A673 (cell line): ENCODE results near the gene C21orf58. TPM values are rescaled to one million over a fixed set of nuclear protein-coding genes. Genes with fewer than 3 reads are reported as not detected.

ENCODE experiments used
- BruUV-seq: library from RNA; stranded (reverse); fragments of 400-500 nt; replicated peaks from 2 replicates; lab custom pipeline; 2021; lab: Mats Ljungman, UMichigan
- CTCF ChIA-PET: fragments of 300-600 bp; sonication (Branson Sonifier 250); formaldehyde crosslinking; loops from one replicate; lab custom pipeline; 2022; ENCODE audit warnings: antibody characterized with exemption; lab: Charles Lee
- POLR2A ChIA-PET: fragments of 300-600 bp; sonication (Branson Sonifier 250); formaldehyde crosslinking; loops from one replicate; lab custom pipeline; 2022; ENCODE audit warnings: antibody characterized with exemption; ENCODE audit not compliant: low non-redundant PET; lab: Charles Lee
- DNase-seq: peaks from one replicate; pipeline ENCODE4 v3.0.0-alpha.2; 2015; ENCODE audit warnings: low spot score
- H3K27ac ChIP-seq: fragments of 200-600 bp; sonication (generic); 2 replicates; pipeline ENCODE4 v1.5.1; 2016; ENCODE audit warnings: mixed run types, low read depth, mild to moderate bottlenecking, mixed read lengths, antibody characterized with exemption, low read length; ENCODE audit not compliant: poor library complexity, severe bottlenecking
- H3K27me3 ChIP-seq: fragments of 200-600 bp; sonication (generic); replicated peaks from 2 replicates; pipeline ENCODE4 v1.6.1; 2017; ENCODE audit warnings: mixed run types, low read depth, mild to moderate bottlenecking, mixed read lengths, antibody characterized with exemption, low read length; ENCODE audit not compliant: insufficient read depth, poor library complexity
- H3K36me3 ChIP-seq: fragments of 200-600 bp; sonication (generic); 2 replicates; pipeline ENCODE4 v1.6.1; 2016; ENCODE audit warnings: mixed run types, mild to moderate bottlenecking, mixed read lengths, antibody characterized with exemption, low read length; ENCODE audit not compliant: insufficient read depth, poor library complexity, severe bottlenecking
- H3K4me1 ChIP-seq: fragments of 200-600 bp; sonication (generic); 2 replicates; pipeline ENCODE4 v1.6.1; 2017; ENCODE audit warnings: mixed run types, mild to moderate bottlenecking, mixed read lengths, antibody characterized with exemption, low read length; ENCODE audit not compliant: insufficient read depth, poor library complexity, severe bottlenecking
- H3K4me3 ChIP-seq: fragments of 200-600 bp; sonication (generic); 2 replicates; pipeline ENCODE4 v1.5.1; 2016; ENCODE audit warnings: low read depth, mixed run types, mild to moderate bottlenecking, mixed read lengths, low read length; ENCODE audit not compliant: poor library complexity, severe bottlenecking
- H3K9me3 ChIP-seq: fragments of 200-600 bp; sonication (generic); 2 replicates; pipeline ENCODE4 v1.6.1; 2016; ENCODE audit warnings: mixed run types, low read depth, mild to moderate bottlenecking, mixed read lengths, antibody characterized with exemption, low read length; ENCODE audit not compliant: poor library complexity, severe bottlenecking
- EZH2 ChIP-seq: fragments of 200-600 bp; sonication (generic); IDR thresholded peaks from 2 replicates; pipeline ENCODE4 v1.6.1; 2017; ENCODE audit warnings: borderline replicate concordance, low read depth, mild to moderate bottlenecking, mixed read lengths, antibody characterized with exemption, low read length; ENCODE audit not compliant: poor library complexity, severe bottlenecking
- intact Hi-C: fragments of 100-400 bp; cut with micrococcal nuclease; formaldehyde crosslinking; loops from one replicate; pipeline ENCODE4 v1.10.0; 2022; ENCODE audit not compliant: unreplicated experiment
- total RNA-seq: library from RNA; stranded (reverse); gene quantifications from 2 replicates; pipeline ENCODE4 v1.2.3, GENCODE V29; 2021
- TF ChIP-seq, protein P1 (sequence below): fragments of 300-800, 200-600 bp; sonication (generic); conservative IDR thresholded peaks from 2 replicates; pipeline ENCODE4 v1.5.1; 2017; ENCODE audit warnings: low read depth, mild to moderate bottlenecking, antibody characterized with exemption, low read length, moderate library complexity, mixed read lengths

C21orf58 gene
- total RNA-seq, 1 experiment from 2014 or later: 41.2 TPM

DNA sequence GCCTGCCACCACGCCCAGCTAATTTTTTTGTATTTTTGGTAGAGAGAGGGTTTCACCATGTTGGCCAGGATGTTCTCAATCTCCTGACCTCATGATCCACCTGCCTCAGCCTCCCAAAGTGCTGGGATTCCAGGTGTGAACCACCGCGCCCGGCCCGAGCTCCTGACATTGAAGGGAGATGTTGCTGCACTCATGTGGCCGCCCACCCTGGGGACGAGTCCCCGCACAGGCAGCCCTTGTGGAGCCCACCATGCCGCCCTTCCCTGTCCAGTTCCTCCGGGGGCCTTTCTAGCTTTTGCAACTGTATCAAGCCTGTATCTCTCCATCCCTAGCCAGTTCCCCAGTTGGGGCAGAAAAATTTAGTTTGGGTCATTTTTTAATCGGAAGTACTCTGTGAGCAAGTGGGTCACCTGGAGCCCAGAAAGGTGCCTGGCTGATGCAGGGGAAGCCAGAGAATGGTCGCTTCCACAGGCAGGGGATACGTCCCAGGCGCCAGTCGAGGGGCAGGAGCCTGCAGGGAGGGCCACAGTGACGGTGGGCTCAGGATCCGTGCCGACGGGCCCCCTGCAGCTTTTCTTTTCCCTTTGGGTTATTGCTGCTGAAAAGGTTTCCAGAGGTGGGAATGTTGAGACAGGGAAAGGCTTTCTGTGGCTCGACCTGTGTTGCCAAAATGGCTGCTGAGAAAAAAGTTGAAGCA lies 20.7 kb upstream of the C21orf58 start:
- DNase-seq: no peak
- CTCF ChIA-PET: no interaction called here
- Histone ChIP-seq H3K4me1 (no peaks in the 10 kb centered on the region), H3K27ac (no peak overlapping the region), H3K4me3 (no peak overlapping the region), H3K27me3 (no peaks in the 10 kb centered on the region), H3K36me3 (peaks cover 42% of the 10 kb centered on the region), H3K9me3 (no peaks in the 10 kb centered on the region)
- intact Hi-C loops: no loop called here
- POLR2A ChIA-PET: no interaction called here
- no TSS peak for BruUV-seq
- TF ChIP-seq, protein P1, sequence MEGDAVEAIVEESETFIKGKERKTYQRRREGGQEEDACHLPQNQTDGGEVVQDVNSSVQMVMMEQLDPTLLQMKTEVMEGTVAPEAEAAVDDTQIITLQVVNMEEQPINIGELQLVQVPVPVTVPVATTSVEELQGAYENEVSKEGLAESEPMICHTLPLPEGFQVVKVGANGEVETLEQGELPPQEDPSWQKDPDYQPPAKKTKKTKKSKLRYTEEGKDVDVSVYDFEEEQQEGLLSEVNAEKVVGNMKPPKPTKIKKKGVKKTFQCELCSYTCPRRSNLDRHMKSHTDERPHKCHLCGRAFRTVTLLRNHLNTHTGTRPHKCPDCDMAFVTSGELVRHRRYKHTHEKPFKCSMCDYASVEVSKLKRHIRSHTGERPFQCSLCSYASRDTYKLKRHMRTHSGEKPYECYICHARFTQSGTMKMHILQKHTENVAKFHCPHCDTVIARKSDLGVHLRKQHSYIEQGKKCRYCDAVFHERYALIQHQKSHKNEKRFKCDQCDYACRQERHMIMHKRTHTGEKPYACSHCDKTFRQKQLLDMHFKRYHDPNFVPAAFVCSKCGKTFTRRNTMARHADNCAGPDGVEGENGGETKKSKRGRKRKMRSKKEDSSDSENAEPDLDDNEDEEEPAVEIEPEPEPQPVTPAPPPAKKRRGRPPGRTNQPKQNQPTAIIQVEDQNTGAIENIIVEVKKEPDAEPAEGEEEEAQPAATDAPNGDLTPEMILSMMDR: no peak
- TF ChIP-seq EZH2: no peak

DNA sequence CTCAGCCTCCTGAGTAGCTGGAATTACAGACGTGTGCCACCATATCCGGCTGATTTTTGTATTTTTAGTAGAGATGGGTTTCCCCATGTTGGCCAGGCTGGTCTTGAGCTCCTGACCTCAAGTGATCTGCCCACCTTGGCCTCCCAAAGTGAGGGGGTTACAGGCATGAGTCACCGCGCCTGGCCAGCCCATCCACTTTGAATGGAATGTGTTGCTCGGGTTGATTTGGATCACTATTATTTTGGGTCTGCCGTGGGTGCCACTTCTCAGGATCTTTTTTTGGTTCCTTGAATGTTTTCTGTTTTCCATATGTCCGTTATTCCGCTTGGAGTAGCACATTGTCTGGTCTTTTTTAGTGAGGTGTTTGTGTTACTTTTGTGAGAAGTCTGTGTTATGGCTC lies 17.3 kb upstream of the C21orf58 start:
- no peak overlapping the region for H3K4me3 ChIP-seq
- H3K36me3 ChIP-seq: peaks cover 34% of the 10 kb centered on the region
- DNase-seq: no peak
- TF ChIP-seq EZH2: no peak
- TF ChIP-seq, protein P1: no peak
- H3K9me3 ChIP-seq: no peaks in the 10 kb centered on the region
- ChIA-PET POLR2A (no interaction called here), CTCF (no interaction called here)
- no peak overlapping the region for H3K27ac ChIP-seq
- no TSS peak for BruUV-seq
- intact Hi-C loops: no loop called here
- H3K27me3 ChIP-seq: no peaks in the 10 kb centered on the region
- no peaks in the 10 kb centered on the region for H3K4me1 ChIP-seq

DNA sequence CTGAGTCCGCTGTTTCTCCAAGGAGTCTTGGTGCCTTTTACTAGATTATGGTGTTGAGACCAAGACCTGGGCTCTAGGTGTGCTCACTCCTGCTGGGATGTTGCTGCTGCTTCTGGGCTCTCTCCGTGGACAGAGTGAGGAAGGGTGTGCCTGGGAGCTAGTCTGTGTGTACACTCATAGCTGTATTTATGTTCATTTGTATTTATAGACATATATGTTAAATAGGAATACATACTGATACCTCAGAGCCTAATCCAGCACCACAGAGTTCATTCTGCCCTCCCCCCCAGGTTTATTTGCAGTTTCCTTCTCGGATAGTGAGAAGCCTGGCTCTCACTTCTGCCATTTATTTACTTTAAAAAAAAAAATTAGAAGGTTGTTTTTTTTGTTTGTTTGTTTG lies 12.9 kb upstream of the C21orf58 start:
- DNase-seq: no peak
- BruUV-seq: no TSS peak
- ChIA-PET POLR2A (no interaction called here), CTCF (no interaction called here)
- intact Hi-C loops: no loop called here
- peaks cover 43% of the 10 kb centered on the region for H3K36me3 ChIP-seq
- no peak overlapping the region for H3K4me3 ChIP-seq
- no peaks in the 10 kb centered on the region for H3K4me1 ChIP-seq
- H3K9me3 ChIP-seq: no peaks in the 10 kb centered on the region
- no peak for TF ChIP-seq EZH2
- TF ChIP-seq, protein P1: no peak
- H3K27me3 ChIP-seq: no peaks in the 10 kb centered on the region
- no peak overlapping the region for H3K27ac ChIP-seq
